Measurements from ENCODE around the gene STUB1. TPM values are rescaled to one million over a fixed set of nuclear protein-coding genes. Genes with fewer than 3 reads are reported as not detected.
A peak's percentile ranks its signal among the peaks of the same experiment; 100 is the strongest.

The STUB1 gene
- total RNA-seq, 1 donor from 2014 or later: 98.9 TPM

DNA sequence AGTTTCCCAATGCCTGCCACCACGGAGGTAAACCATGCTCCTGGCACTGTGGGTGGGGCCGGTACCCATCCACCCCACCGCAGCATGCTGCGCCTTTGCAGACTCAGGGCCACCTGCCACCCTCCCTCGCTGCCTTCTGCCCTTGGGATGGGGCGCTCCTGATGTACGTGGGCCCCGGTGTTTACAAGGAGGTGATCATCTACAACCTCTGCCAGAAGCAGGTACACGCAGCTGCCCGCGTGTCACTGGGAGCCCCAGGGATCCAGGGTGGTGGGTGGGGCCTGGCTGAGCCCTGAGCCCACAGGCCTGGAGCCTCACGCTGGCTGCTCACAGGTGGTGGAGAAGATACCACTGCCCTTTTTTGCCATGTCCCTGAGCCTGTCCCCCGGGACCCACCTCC lies 13.6 kb upstream of the STUB1 start:
- Histone ChIP-seq H3K27me3 (no peaks in the 10 kb centered on the region), H3K36me3 (peaks cover 19% of the 10 kb centered on the region), H3K27ac (no peak overlapping the region), H3K9me3 (no peaks in the 10 kb centered on the region), H3K4me1 (peaks cover 12% of the 10 kb centered on the region), H3K4me3 (no peak overlapping the region)
- intact Hi-C loops (cut with DNase I): no loop called here
- no peak for TF ChIP-seq CTCF (IDR thresholded peaks at IDR 0.05)
- no peak for DNase-seq
- ATAC-seq: no peak

DNA sequence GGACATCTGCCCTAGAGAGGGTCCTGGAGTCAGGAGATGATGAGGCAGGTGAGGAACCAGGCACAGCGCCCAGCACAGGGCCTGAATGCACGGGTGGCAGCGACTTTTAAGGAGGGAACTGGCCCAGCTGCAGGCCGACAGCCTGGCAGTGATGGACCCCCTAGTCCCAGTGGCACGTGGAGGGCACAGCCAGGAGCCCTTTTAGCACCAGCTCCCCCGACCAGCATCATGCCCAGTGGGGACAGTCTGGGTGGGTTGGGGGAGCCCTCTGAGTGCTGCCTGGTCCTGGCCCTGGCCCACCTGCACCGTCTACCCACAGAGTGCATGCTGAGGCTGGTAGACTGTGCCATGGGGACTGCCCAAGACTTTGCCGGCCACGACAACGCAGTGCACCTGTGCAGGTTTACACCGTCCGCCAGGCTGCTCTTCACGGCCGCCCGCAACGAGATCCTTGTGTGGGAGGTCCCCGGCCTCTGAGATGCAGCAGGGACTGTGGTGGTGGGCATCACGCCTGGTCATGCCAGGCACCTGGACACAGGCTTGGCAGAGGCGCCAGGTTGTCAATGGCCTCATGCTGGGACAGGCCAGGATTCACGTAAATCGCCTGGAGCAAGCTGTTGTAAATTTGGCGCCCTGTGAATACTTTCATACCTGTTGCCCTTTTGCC lies 13.0 kb upstream of the STUB1 start:
- no peak for ATAC-seq
- Histone ChIP-seq H3K9me3 (no peaks in the 10 kb centered on the region), H3K4me1 (peaks cover 12% of the 10 kb centered on the region), H3K27me3 (no peaks in the 10 kb centered on the region), H3K27ac (peak overlapping the region; percentile 87), H3K4me3 (peak overlapping the region; percentile 97), H3K36me3 (peaks cover 26% of the 10 kb centered on the region)
- DNase-seq: no peak
- intact Hi-C loops (cut with DNase I): no loop called here
- TF ChIP-seq CTCF (IDR thresholded peaks at IDR 0.05): no peak

DNA sequence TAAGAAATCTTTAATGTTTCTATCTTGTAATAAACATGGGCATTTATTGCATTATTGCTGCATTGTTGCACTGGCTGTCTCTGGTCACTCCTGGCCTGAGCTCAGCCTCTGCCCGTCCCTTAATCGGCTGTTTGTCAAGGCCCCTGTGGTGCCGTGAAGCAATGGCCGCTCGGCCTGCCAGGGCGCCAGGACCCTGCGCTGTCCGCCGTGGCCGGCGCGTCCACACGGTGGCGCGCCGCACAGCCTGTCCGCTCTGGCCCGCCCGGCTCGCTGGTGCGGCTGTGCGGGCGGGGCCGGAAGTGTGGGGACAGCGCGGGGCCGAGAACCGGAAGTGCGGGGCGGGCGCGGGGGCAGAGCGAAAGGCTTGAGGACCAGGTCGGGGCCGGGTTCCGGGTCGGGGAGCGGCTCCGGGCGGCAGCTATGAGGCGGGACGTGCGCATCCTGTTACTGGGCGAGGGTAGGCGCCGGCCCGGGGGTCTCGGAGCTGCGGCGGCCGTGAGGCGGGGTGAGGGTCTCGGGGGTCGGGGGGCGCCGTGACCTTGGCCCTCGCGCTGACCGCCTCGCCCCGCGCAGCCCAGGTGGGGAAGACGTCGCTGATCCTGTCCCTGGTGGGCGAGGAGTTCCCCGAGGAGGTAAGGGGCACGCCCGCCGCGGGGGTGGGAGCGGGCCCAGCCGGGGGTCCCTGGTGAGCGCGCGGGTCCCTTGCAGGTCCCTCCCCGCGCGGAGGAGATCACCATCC lies 12.3 kb upstream of the STUB1 start, which contains the start of gene RHOT2:
RHOT2 (plus strand) TSS at position 353 of the 739 bp plus-strand sequence; CDS start at position 421, 68 bp downstream.
- intact Hi-C loops (cut with DNase I): no loop called here
- H3K4me1 ChIP-seq: peaks cover 12% of the 10 kb centered on the region
- no peaks in the 10 kb centered on the region for H3K9me3 ChIP-seq
- H3K36me3 ChIP-seq: peaks cover 33% of the 10 kb centered on the region
- peak within 1 kb of the TSS; percentile 97 for H3K4me3 ChIP-seq
- DNase-seq (peak; percentile 97), ATAC-seq (peak; percentile 96)
- no peaks in the 10 kb centered on the region for H3K27me3 ChIP-seq
- TF ChIP-seq CTCF (IDR thresholded peaks at IDR 0.05): peak; percentile 84
- H3K27ac ChIP-seq: peak within 1 kb of the TSS; percentile 87

DNA sequence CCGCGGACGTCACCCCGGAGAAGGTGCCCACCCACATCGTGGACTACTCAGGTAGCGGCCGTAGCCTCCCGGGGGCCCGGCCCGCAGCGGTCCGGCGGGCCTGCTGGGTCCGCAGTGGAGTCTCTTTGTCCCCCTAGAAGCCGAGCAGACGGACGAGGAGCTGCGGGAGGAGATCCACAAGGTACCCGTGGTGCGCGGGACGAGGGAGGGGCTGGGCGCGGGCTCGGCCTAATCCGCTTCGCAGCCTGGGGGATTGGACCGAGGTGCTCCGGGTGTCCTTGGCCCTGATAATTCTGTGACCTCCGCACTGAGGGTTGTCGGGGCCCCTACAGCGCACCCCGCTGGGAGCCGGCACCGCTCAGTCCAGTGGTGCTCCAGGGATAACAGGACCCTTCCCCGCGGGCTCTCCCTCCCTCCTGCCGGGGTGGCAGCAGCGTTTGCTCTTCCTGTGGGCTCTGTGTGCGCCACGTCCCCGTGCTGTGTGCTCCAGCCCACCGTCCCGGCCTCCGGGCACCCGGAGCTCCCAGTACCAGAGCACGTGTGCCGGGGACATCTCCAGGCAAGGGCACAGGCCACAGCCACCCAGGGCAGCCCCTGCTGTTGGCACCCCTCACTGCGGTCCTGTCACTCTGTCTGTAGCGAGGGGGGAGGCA lies 11.6 kb upstream of the STUB1 start:
- peak overlapping the region; percentile 87 for H3K27ac ChIP-seq
- DNase-seq: no peak

DNA sequence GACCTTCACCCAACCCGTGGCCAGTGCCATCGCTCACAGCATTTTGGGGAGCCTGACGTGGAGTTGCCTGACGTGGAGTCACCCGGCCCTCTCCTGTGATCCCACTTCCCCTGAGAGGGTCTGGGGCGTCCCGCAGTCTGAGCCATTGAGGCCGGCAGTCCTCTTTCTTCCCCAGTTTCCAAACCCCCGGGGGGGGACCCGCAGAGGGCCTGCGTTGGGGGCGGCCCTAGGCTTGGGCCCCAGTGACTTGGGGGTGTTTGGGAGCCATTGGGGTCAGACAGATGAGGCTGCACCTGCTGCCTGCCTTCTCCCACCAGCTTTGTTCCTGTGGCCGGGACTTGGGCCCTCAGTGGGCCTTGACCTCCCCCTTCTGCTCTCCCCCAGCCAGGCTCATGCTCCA lies 10.5 kb upstream of the STUB1 start:
- intact Hi-C loops (cut with DNase I): no loop called here
- H3K27ac ChIP-seq: no peak overlapping the region
- H3K4me1 ChIP-seq: peaks cover 15% of the 10 kb centered on the region
- no peaks in the 10 kb centered on the region for H3K9me3 ChIP-seq
- peaks cover 40% of the 10 kb centered on the region for H3K36me3 ChIP-seq
- TF ChIP-seq CTCF (IDR thresholded peaks at IDR 0.05): no peak
- H3K4me3 ChIP-seq: no peak overlapping the region
- ATAC-seq: no peak
- no peaks in the 10 kb centered on the region for H3K27me3 ChIP-seq
- DNase-seq: no peak

More for the DNA sequence above, 11.6 kb upstream of the STUB1 start:
- ATAC-seq: no peak
- Histone ChIP-seq H3K4me3 (peak overlapping the region; percentile 97), H3K27me3 (no peaks in the 10 kb centered on the region), H3K36me3 (peaks cover 40% of the 10 kb centered on the region), H3K4me1 (peaks cover 12% of the 10 kb centered on the region), H3K9me3 (no peaks in the 10 kb centered on the region)
- no peak for TF ChIP-seq CTCF (IDR thresholded peaks at IDR 0.05)
- intact Hi-C loops (cut with DNase I): no loop called here

All from upper lobe of right lung (tissue), 1 donor.